Lower leg skin (tissue), 4 donors: ENCODE data around the gene NANOS3. TPM values are rescaled to one million over a fixed set of nuclear protein-coding genes. Genes with fewer than 3 reads are reported as not detected.
A peak's percentile ranks its signal among the peaks of the same experiment; 100 is the strongest.

Source experiments
- DNase-seq, 2 donors: peaks; one replicate each; pipeline ENCODE4 v3.0.0-alpha.2; 2019; ENCODE audit warnings: low spot score in 2 of 2
- H3K4me3 ChIP-seq: fragments of 200-600 bp; sonication (generic); 2 replicates; pipeline ENCODE4 v1.5.1; 2017; ENCODE audit warnings: mild to moderate bottlenecking, low read depth; ENCODE audit not compliant: poor library complexity, severe bottlenecking
- CTCF ChIP-seq, 3 donors: fragments of 450-650 bp; IDR thresholded peaks; one replicate each; pipeline ENCODE4 v1.5.1; 2016; ENCODE audit warnings: antibody characterized with exemption in 3 of 3, mild to moderate bottlenecking in 3 of 3, moderate library complexity in 2 of 3
- POLR2A ChIP-seq, 2 donors: fragments of 450-650 bp; IDR thresholded peaks; one replicate each; pipeline ENCODE4 v1.6.1; 2016 to 2017; ENCODE audit warnings: antibody characterized with exemption in 2 of 2, mild to moderate bottlenecking in 1 of 2, moderate library complexity in 1 of 2
- WGBS, 2 donors: methylation state at CpG; one replicate each; pipeline ENCODE4 v1.1.5; 2018; 5-methylcytosine and 5-hydroxymethylcytosine counted together
- intact Hi-C: fragments of 100-400 bp; cut with DNase I; formaldehyde crosslinking; loops from one replicate; pipeline ENCODE4 v1.15.0; 2023; ENCODE audit warnings: low total_unique reads
- total RNA-seq, 4 donors: library from RNA; depleted of rRNA; stranded (reverse); fragments of >200 nt; gene quantifications; one replicate each; pipeline ENCODE4 v1.1.0, GENCODE V29; 2016

Gene NANOS3
- total RNA-seq, 4 donors from 2014 or later, result not detected

- H3K4me3 ChIP-seq, result no peak overlapping the region
- no peak for TF ChIP-seq POLR2A (IDR thresholded peaks at IDR 0.05)
- TF ChIP-seq CTCF (IDR thresholded peaks at IDR 0.05), result no peak
- no peak for DNase-seq
- intact Hi-C loops, result no loop called here
- 41 to 53% methylated on average over 5 of the region's 5 CpGs for WGBS, 2 donors
These were observed 4.6 kb upstream of the NANOS3 start for GRCh38 chr19:13872339-13872694.

- 4 to 5% methylated on average over 25 to 35 of the region's 45 CpGs for WGBS, 2 donors
- intact Hi-C loops, result no loop called here
- DNase-seq, result no peak
- TF ChIP-seq POLR2A (IDR thresholded peaks at IDR 0.05), result no peak
- TF ChIP-seq CTCF (IDR thresholded peaks at IDR 0.05), result no peak
- H3K4me3 ChIP-seq, result peak overlapping the region; percentile 8
These were observed 4.1 kb upstream of the NANOS3 start for GRCh38 chr19:13872695-13873389.

GRCh38 chr19:13873834-13874515, 3.0 kb upstream of the NANOS3 start:
- DNase-seq, result no peak

GRCh38 chr19:13875824-13876223, 1.1 kb upstream of the NANOS3 start:
- DNase-seq, result no peak
- H3K4me3 ChIP-seq, result no peak overlapping the region
- WGBS, 2 donors, result 89 to 97% methylated on average over 5 of the region's 5 CpGs
- no peak for TF ChIP-seq CTCF (IDR thresholded peaks at IDR 0.05)
- intact Hi-C loops, result no loop called here

More at GRCh38 chr19:13873834-13874515, 3.0 kb upstream of the NANOS3 start:
- TF ChIP-seq POLR2A (IDR thresholded peaks at IDR 0.05), result no peak
- TF ChIP-seq CTCF (IDR thresholded peaks at IDR 0.05), result no peak
- no peak overlapping the region for H3K4me3 ChIP-seq
- 48 to 52% methylated on average over 32 to 35 of the region's 35 CpGs for WGBS, 2 donors
- intact Hi-C loops, result no loop called here

- TF ChIP-seq CTCF (IDR thresholded peaks at IDR 0.05) (no peak), POLR2A (IDR thresholded peaks at IDR 0.05) (no peak)
- intact Hi-C loops, result no loop called here
- 81 to 90% methylated on average over 10 to 26 of the region's 27 CpGs for WGBS, 2 donors
- no peak overlapping the region for H3K4me3 ChIP-seq
- no peak for DNase-seq
These were observed 369 bp downstream of the NANOS3 start for GRCh38 chr19:13877303-13877702.
